Right renal pelvis (tissue), 4 donors: Measurements from ENCODE around the gene TACO1. TPM values are rescaled to one million over a fixed set of nuclear protein-coding genes. Genes with fewer than 3 reads are reported as not detected.
A peak's percentile ranks its signal among the peaks of the same experiment; 100 is the strongest.

Experiments used
- DNase-seq, 4 donors: peaks; one replicate each; pipeline ENCODE4 v3.0.0-alpha.2; 2013; ENCODE audit warnings: low read depth in 4 of 4, low spot score in 3 of 4, missing footprints in 1 of 4
- polyA plus RNA-seq, 4 donors: library from polyadenylated mRNA; unstranded; fragments of 120-200 nt; gene quantifications; one replicate each; pipeline ENCODE4 v1.2.1, GENCODE V29; 2013; ENCODE audit not compliant: insufficient read length in 4 of 4

The TACO1 gene
- polyA plus RNA-seq = 10 to 100 TPM; 25.1 to 31.0 (median 29.6) TPM

GRCh38 chr17:63600569-63601438, at the start of gene TACO1:
TACO1 (plus strand) TSS chr17:63600895; CDS start chr17:63601084, 189 bp downstream.
- peak; percentile 65 to 74 (median 70) for DNase-seq

DNA sequence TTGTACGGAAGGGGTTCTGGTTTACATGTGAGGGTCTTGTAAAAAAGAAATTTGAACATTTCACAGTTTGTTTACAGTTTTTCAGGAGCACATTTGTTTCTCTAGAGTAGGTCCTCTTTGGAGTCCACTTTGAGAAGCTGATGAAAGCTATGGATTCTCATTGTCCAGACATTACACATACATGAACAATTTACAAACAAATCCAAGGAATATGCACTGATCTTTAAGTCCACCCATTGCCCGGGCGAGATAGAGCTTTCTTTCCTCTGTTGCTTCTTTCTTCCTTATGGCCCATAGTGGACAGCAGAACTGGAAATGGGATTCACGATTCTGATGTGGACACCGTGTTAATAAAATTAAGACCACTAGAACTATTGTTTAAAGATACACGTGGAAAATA, 48.5 kb upstream of the TACO1 start:
- no peak for DNase-seq

DNA sequence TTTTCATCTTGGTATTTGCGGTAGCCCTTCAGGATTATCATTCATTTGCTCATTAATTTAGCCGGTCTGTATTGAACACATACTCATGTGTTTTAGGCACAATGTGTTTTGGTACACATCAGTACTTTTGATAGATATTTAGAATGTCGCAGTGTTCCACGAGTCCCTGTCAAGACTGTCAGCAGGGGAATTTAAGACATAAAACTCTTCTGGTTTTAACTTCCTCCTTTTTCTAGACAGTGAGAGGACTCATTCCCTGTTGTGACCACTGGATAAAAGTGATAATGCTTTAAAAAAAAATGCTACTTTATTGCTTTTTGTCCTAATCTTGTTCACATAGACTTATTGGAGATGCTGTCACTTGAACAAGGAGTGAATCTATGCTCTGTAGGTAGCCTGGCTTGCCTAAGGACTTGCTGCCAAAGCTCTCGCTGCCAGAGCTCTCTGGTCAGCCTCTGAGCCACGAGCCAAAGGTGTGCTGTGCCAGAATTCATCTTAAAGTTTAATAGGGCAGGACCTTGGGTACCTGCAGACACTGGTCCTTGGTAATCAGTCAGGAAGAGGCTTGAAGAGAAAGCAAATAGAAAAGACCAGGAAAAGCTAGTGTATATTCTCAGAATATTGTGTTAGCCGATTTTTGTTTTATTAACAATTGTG, 45.1 kb upstream of the TACO1 start:
- no peak for DNase-seq

DNA sequence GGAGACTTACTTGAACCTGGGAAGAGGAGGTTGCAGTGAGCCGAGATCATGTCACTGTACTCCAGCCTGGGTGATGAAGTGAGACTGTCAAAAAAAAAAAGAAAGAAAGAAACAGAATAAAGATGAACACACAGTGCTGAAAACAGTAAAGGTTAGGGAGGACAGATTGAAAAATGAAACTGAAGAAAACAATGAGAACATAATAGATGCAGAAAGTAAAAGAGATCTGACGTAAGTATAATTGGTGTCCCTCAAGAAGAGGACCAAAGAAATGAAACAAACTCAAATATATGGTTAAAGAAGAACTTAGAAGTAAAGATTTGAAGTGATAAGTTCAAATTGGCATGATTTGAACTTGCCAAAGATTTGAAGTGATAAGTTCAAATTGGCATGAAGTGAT, 43.3 kb upstream of the TACO1 start:
- no peak for DNase-seq

DNA sequence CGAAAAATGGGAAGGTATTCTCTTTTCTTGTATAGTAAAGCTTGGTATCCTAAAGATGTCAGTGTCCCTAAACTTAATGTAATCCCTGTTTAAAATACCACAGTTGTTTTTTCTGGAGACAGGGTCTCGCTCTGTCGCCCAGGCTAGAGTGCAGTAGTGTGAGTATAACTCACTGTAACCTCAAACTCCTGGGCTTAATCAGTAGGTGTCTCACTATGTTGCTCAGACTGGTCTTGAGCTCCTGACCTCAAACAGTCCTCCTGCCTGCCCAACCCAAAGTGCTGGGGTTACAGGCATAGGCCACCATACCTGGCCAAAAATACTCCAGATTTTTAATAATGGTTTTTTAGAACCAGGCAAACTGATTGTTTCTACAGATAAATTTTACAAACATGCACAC, 42.3 kb upstream of the TACO1 start:
- DNase-seq = no peak

GRCh38 chr17:63561819-63562218, 38.9 kb upstream of the TACO1 start:
- DNase-seq = no peak

GRCh38 chr17:63563339-63563738, 37.4 kb upstream of the TACO1 start:
- no peak for DNase-seq

DNA sequence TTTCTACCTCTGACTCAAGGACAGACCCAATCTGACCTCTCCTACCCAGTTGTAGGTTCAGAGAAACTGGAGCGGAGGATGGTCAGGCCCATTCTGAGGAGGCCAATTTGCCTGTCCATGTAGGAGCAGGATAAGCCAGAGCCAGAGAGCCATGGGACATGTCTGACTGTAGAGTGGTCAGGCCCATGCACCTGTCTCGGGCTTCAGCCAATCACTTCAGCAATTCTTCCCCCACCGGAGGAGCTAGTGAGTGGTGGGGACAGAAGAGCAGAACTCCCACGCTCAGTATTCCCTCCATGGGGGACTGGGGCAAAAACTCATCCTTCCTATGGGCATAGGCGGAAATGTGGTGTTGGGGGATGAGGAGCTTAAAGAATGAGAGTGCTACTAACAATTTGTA, 36.1 kb upstream of the TACO1 start:
- DNase-seq = no peak

DNA sequence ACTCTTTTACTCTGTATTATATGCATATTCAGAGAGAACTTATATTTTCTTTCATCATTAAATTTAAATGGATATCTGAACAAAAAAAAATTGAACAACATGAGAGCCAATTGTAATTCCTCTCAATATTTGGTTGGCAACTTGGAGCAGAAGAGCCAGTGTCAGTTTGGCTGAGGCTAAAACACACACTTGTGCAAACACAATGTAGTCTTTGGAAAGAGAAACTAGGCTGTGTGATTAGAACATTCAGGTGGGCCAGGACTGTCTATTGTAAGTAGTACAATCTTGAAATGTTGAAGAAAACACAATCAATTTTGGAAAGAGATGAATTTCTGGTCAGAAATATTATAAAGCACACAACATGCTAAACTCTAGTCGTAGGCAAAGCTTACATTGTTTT, 33.5 kb upstream of the TACO1 start:
- DNase-seq = no peak

DNA sequence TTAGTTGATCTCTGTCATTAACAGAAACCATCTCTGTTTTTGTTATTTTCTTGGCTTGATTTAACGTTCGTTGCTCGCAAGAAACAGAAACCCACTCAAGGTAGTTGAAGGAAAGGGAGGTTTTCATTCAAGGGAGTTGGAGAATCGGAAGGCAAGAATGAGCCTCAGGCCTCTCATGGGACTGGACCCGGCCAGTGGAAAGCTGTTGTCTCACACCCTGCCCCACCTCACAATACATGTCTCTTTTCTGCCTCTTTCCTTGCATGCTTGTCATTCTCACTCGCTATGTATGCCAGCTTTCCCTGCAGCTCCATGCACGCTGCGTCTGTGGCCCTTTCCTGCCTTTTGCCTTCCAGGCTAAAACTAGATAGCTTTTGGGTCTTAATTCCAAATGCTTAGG, 32.1 kb upstream of the TACO1 start:
- DNase-seq = no peak

GRCh38 chr17:63571632-63572310, 28.9 kb upstream of the TACO1 start:
- no peak for DNase-seq

DNA sequence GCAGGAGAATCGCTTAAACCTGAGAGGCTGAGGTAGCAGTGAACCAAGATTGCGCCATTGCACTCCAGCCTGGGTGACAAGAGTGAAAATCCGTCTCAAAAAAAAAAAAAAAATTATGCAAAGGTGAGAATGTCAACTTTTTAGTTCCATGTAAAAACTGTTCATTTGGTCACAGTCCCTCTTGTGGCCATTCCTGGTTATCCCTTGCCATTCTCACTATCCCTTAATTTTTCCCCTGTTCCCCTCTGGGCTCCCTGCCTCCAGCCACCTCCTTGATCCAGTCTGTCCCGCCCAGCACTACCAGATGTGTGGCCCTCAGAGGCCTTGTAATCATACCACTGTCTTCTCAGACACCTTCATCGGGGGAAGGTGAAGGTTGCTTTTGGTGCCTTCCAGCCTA, 27.1 kb upstream of the TACO1 start:
- no peak for DNase-seq

DNA sequence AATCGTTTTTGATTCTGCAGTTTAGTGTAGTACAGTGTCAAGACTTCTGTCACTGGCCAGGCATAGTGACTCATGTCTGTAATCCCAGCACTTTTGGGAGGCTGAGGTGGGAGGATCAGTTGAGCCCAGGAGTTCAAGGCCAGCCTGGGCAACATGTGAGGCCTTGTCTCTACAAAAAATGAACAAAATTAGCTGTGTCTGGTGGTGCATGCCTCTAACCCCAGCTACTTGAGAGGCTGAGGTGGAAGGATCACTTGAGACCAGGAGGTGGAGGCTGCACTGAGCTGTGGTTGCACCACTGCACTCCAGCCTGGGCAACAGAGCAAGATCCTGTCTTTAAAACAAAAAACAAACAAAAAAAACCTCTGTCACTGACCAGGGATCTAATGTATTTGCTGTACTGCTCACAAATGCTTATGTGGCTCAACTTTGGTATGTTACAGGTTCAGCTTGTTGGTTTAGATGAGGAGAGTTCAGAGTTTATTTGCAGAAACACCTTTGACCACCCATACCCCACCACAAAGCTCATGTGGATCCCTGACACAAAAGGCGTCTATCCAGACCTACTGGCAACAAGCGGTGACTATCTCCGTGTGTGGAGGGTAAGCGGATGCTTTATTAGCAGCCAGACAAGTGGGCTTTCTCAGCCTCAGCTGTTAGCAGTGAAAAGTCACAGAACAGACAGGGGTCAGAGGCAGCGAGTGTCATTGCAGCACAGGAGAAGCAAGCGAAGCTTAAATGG, 22.5 kb upstream of the TACO1 start:
- no peak for DNase-seq

DNA sequence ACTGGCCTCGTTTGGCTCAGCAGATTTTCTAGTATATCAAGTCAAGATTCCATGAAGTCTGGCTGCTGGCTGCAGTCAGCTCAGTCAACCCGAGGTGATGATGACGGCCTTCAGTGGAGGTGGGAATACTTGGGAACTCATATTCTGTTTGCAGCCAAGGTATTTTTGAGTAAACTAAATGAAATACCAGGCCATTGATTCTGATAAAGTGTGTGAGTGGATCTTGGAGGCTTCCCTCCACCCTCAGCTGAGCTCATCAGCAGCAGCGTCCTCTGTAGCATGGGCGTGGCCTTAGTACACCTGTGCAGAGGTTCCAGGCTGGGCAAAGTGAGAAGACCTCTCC, 22.0 kb upstream of the TACO1 start:
- DNase-seq = no peak

- DNase-seq = no peak
Observed at GRCh38 chr17:63579633-63580032, 21.1 kb upstream of the TACO1 start.

GRCh38 chr17:63587770-63588169, 12.9 kb upstream of the TACO1 start:
- no peak for DNase-seq

GRCh38 chr17:63588797-63589196, 11.9 kb upstream of the TACO1 start:
- no peak for DNase-seq

DNA sequence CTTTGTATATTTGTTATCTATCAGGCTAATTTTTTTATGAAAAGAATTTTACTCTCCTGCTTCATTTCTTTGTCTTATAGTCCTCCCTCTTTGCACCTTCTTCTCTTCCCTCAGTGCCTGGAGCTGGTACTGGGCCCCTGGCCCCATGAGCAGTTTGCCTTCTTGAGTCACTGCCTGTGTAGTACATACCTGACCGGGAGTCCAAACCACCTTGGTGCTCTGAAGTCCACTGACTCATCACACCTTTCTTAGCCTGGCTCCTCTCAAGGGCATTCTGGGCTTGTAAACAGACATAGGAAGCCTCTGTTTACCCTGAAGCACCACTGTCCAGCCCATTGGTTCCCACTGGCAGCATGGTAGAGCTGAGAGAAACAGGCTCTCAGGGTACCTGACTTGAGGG, 11.0 kb upstream of the TACO1 start:
- DNase-seq = no peak

- DNase-seq = no peak
Observed at GRCh38 chr17:63592797-63593196, 7.9 kb upstream of the TACO1 start.

DNA sequence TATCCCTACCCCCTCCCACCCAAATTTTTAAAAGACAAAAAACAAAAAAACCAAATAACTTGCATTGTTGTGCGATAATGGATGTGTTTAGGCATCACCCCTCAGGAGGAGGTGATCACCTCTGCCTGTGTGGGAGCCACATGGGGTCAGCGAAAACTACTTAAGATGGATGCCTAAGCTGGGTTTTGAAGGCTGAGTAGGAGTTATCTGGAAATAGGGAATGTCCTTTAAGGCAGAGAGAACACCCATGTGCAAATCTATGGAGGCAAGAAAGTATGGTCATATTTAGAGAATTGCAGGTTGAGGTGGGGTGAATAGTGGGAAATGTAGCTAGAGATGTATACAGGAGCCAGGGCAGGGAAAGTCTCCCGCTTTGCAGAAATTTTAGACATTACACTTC, 5.6 kb upstream of the TACO1 start:
- DNase-seq = no peak
